Measurements from ENCODE around the gene TASP1.
"Not testable (repeated sequence)": the region's sequence is repeated elsewhere in the genome, so short reads cannot be mapped to it uniquely, and the experiment has no call there.

The TASP1 gene

DNA sequence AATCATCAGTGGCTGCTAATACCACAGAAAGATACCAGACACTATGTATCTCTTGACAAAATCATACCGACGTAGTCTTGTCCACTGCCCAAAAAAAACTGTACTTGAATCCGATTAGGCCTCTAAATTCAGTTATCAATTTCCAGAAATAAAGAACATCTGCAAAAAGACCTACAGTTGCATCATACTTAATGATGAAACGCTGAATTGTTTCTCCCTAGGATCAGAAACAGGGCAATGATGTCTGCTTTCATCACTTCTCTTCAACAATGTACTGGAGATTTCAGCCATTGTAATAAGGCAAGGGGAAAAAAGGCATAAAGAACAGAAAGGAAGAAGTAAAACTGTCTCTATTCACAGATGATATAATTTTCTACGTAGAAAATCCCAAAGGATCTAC is 152.0 kb downstream of the TASP1 start:
- no peak for DNase-seq

DNA sequence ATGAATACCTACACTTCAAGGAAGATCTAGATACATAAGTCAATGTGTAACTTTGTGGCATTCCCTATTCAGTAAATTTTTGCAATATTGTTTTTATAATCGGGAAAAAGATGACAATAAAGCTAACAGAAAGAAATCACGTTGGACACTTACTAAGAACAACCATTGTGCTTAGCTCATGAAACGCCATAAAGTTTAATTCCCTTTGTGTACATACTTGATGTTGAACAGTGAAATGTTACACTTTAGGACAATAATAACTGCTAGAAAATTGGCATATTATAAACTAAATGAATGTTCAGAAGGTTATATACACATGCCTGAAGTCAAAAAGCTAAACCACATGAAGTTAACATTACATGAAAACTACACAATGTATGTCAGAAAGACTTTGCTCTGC is 153.2 kb downstream of the TASP1 start:
- DNase-seq: no peak

DNA sequence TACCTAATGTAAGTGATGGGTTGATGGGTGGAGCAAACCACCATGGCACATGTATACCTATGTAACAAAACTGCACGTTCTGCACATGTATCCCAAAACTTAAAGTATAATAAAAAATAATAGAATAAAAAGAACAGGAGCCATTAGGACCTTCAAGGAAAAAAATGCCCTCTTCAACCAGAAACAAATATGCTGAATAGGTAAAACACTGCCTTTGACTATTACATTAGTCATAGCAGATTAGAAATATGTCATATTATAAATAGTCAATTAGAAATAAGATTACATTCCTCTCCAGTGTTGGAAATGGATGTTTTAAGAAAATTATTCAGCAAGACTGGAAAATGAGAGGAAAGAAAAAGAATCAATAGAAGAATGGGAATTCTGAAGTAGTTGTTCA is 153.7 kb downstream of the TASP1 start:
- DNase-seq: not testable (repeated sequence)

DNA sequence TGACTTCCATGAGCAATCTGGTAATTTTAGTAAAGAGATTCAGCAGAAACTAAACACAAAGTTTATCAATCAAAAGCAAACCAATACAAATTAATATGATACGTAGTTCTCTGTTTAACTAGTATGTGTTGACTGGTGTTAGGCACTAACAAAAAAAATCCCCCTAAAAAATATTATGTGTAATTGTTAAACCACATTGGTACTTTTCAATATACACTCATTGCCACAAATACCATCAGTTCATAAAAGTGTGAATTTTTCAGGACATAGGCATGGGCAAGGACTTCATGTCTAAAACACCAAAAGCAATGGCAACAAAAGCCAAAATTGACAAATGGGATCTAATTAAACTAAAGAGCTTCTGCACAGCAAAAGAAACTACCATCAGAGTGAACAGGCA is 155.3 kb downstream of the TASP1 start:
- not testable (repeated sequence) for DNase-seq

DNA sequence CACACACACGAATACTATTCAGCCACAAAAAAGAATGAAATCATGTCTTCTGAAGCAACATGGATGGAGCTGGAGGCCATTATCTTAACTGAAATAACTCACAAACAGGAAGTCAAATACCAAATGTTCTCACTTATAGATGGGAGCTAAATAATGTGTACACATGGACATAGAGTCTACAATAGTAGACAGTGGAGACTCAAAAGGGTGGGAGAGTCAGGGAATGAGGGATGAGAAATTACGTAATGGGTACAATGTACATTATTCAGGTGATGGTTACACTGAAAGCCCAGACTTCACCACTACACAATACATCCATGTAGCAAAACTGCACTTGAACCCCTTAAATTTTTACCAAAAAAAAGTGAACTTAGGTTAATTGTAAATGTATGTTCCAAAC is 160.4 kb downstream of the TASP1 start:
- DNase-seq: no peak

DNA sequence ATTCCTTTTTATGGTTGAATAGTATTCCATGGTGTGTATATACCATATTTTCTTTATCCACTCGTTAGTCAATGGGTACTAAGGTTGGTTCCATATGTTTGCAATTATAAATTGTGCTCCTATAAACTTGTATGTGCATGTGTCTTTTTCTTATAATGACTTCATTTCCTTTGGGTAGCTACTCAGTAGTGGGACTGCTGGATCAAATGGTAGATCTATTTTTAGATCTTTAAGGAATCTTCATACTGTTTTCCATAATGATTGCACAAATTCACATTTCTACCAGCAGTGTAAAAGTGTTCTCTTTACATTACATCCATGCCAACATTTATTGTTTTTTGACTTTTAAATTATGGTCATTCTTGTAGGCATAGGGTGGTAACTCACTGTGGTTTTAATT is 164.3 kb downstream of the TASP1 start:
- DNase-seq: no peak

DNA sequence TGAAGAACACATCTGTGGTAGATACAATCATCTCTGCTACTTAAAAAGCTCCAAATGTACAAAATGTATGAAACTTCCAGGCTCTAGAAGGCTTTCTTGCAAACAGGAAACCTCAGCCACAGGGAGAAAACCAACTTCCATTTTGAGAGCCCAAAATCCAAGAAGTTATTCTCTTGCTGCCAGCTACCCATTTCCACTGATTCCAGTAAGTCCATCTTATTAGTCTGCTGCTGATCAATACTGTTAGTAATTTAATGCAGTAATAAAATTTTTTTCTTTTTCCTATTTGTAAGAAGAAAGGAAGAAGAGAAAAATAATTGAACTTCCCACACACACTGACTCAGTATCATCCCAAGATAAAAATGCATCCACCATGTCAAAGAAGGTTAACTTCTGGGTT is 169.5 kb downstream of the TASP1 start:
- DNase-seq: no peak

DNA sequence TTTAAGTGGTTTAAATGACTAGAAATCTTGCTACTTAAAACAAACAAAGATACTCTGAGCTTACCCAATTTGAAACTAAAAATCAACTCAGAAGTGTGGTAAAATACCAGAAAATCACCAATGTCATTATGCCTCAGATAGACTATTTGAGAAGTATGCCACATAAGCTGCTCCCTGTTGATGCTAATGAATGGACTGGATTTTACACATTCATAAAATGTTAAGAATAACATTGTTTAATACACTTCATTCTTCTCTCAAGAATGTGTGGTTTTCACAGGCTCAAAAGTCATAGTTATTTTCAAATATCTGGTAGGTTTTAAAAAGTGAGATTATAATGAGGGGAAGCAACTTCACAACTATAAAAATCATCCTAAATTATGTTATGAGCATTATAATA is 170.6 kb downstream of the TASP1 start:
- no peak for DNase-seq

DNA sequence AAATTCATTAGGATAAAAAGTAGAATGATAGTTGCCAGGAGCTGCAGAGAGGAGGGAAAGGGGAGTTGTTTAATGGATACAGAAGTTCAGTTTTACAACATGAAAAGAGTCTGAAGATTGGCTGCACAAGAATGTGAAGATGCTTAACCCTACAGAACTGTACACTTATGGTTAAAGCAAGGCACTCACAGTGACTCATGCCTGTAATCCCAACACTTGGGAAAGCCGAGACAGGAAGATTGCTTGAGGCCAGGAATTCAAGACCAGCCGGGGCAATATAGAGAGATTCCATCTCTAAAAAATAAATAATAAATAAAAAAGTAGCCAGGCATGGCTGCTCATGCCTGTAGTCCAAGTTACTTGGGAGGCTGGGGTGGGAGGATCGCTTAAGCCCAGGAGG is 174.0 kb downstream of the TASP1 start:
- no peak for DNase-seq

DNA sequence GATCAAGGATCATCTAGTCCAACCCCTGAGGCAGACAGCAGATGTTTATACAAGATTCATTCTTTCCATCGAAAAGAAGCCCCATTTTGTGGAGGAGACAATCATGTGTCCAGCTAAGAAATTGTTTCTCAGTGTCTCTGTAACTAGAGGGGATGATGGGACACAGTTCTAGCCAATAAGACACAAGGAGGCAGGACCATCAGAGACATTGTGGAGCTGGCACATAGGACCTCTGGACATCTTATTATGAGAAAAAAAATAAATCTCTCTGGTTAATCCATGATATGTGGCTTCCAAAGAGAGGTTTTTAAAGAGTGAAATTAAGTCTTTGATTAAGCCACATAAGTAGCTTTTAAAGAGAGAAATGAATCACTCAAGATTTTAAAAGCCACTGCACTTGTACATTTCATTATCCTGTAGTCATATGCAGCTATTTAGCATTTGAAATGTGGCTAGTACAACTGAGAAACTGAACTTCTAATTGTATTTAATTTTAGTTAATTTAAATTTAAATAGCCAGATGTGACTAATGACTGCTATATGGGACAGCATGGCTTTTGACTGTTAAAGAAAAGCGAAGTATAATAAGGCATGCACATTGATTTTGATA is 176.8 kb downstream of the TASP1 start:
- no peak for DNase-seq

DNA sequence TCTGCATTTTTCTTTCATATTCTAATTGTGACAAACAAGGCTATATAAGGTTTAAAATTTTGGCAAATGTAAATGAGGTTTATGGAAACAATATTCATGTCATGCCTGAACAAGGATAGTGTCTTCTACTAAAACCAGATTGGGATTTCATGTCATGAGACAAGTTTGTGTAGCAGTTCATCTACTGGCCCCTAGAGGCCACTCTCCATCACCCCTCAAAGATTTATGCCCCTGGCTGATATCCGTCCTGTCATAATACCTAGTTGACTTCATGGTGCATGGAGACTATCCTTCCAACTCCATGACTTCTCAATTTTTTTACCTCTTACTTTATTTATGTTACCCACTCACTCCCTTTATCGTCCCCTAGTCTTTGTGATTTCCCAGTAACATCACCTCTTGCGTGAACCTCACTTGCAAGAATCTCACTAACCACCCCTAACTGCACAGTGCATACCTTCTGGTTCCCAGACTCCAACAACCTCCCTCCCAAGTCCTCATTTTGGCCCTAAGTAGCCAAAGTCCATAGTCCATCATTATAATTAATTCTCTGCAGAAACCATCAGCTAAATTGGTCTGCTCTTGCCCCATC is 179.8 kb downstream of the TASP1 start:
- peak; percentile 65 for DNase-seq

DNA sequence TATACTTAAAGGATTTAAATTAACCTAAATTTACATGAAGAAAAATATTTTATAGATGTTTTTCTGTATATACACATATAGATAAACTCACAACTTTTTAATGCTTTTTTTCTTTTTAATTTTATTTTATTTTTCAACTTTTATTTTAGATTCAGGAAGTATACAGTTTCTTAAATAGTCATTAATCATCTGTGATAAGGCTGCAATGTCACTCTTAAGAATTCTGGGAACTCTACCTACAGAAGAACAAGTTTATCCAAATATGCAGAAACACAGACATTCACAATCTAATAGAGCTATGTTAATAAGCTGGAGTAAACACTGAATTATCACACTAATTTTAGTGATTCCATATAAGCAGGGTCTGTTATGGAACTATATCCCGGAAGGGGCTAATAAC is 181.2 kb downstream of the TASP1 start:
- no peak for DNase-seq

DNA sequence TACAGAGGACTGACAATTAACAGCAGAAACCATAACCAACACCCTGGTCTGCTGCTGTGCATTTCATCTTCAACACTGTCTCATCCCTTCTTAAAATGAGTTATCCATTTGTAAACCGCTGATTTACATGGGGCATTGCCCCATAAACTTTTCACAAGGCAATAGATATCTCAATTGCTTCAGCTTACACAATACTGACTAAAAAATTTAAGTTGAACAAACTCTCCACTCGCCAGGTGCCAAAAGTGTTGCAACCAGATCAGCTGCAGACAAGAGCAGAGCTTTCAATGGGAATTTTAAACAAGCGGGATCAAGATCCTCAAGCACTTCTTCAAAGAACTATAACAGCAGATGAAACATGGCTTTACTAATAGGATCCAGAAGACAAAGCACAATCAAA is 183.0 kb downstream of the TASP1 start:
- no peak for DNase-seq

DNA sequence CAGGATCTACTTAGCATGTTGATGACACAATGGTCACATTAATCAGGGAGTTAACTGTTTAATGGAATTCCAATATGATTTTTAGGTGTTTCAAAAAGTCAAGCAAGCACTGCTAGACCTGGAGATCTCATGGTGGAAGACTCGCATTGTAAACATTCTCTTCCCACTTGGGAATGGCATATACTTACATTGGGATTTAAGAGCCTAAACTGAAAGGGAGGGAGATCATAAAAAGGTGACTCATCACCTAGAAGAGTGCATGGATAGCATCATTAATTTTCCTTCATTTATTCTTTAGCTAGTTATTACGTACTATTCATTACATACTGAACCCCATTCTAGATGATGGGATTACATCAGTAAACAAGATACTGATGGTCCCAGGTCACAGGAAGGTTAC is 185.4 kb downstream of the TASP1 start:
- DNase-seq: no peak

DNA sequence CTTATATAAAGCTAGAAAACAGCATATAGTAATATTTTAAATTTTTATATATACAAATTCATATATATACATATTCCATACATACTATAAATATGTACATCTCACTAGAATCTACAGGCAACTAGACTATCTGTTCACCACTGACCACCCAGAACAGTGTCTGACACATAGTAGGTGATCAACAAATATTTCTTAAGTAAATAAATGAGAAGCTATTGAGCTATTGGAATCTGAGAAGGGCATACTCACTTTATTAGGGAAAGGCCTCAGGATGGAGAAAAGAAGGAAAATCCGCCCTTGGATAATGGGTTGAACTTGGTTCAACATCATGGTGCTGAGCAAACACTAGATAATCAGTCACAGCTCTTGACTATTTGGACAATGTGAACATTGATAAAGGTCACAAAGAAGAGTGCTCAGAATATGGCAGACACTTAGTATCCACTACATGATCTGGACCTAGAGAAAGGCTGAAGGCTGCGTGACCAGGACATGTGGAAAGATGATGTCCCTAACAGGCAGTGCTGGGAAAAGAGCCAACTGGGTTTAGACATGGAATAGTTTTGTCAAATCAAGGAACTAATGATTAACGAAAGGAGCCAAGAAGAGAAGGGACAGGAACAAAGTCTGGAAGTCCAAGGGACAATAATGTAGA is 186.1 kb downstream of the TASP1 start:
- no peak for DNase-seq

DNA sequence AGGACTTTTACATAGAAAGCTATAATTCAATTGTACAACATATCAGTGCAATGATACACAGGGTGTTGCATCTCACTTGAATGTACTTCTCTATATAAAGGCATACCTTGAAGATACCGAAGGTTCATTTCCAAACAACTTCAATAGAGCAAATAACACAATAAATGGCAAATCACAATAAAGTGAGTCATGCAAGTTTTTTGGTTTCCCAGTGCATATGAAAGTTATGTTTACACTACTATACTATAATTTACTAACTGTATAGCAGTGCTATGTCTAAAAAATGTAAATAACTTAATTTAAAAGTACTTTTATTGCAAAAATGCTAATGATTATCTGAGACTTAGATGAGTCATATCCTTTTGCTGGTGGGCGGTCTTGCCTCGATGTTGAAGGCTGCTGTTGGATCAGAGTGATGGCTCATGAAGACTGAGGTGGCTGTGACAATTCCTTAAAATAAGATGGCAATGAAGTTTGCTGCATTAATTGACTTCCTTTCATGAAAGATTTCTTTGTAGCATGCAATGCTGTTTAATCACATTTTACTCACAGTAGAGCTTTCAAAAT is 188.8 kb downstream of the TASP1 start:
- DNase-seq: no peak

DNA sequence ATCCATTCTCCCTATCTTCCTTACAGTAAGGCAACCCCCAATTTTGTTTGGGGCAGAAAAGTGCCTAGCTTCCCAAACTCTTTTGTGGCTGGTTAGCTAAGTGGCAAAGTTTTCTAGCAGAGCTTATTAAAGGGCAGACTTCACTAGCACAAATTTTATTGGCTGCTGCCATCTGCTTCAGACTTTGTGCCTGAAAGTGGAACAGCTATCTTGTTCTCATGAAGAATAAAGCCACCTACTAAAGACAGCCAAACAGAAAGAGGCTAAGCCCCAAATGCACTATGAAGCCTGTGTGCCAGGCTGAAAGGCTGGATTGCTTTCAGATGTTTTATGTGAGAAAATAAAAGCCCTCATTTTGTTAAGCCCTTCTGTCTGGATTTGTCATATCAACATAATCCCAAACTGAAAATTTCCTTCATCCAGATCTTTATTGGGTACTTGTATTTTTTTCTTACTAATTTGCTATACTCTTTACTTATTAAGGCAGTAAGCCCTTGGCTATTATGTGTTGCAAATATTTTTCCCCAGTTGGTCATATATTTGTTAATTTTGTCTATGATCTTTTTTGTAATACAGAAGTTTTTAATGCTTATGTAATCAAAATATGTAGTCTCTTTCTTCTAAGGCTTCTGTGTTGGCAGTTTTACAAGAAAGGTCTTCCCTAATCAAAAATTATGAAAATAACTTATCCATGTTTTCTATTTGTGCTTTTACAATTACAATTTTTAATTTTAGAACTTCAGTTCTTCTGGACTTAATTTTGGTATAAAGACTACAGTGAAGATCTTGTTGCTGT is 191.1 kb downstream of the TASP1 start:
- no peak for DNase-seq

DNA sequence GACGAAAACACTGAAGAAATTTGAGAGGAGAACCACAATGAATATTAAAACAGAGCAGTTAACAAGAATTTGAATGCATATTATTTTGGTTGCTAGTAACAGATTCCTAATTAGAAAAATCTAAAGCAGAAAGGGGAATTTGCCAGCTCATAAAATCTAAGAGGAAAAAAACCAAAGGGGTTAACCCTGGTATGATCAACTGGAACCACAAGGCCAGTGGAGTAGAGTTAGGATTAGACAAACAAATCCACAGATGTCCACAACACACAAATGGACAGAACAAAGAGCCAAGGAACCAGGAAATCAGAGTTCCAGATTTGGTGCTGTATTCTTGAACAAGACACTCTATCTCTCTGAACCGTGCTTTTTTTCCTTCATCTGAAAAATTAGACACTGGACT is 195.0 kb downstream of the TASP1 start:
- no peak for DNase-seq

DNA sequence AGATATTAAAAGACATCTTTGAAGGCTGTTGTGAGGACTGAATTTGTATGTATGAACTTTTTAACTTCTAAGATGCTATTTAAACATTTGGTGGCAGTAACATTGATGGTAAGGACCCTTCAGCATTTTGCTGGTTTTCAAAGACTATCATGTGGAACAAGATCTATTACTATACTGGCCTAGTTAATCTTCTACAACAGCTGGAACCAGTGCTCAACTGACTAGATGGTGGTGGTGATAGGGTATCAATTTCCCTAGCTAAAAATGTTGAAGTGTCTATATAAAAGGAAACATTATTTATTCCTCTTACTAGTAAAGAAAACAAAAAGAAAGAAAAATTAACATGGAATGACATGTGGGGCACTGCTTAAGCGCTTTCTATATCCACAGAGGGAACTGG is 195.7 kb downstream of the TASP1 start:
- no peak for DNase-seq

DNA sequence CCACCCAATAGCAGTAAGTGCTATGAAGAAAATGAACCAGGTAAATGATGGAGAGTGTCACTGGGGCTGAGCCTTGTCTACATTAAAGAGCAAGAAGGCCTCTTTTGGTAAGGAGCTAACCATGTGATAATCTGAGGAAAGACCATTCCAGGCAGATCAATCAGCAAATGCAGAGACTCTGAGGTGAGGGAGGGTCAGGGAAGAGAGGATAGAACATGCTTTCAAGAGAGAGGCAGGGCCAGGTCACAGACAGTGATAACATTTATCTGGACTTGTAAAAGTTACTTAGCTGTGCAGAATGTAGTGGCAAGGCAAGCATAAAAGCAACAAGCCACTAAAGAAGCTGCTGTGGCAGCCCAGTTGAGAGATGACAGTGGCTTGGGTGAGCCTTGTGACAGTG is 197.3 kb downstream of the TASP1 start:
- no peak for DNase-seq

DNA sequence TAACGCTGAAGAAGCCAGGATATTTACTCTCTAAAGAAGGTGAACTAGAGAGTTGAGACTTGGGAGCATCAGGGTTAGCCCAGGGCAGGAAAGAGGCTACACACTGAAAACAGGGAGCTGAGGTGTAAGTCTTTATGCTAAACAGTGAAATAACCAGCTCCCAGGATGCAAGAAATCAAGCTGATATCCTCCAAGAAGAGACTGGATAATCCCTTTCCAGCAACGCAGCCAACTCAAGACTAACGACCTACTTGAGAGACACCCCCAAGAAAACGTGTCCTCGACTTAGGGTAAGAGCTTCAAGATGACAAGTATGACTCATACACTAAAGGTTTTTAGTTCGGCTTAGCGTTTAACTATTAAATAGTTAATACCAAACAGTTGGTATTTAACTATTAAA is 202.2 kb downstream of the TASP1 start:
- no peak for DNase-seq

DNA sequence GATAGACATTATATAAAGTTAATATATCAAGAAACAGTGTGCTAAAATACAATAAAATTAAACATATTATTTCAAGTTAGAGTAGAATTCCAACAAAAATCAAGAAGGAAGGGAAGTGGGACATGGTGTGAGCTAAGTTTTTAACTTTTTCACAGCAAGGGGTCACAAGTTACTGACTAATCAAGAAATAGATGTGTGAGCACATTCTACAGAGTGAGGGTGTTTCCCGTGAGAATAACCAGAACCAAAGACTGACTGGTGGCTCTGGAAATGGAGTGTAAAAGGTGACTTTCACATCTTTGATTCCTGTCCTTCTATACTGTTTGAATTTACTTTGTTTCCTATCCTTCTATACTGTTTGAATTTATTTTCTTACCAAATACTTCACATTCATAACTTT is 206.6 kb downstream of the TASP1 start:
- DNase-seq: no peak

DNA sequence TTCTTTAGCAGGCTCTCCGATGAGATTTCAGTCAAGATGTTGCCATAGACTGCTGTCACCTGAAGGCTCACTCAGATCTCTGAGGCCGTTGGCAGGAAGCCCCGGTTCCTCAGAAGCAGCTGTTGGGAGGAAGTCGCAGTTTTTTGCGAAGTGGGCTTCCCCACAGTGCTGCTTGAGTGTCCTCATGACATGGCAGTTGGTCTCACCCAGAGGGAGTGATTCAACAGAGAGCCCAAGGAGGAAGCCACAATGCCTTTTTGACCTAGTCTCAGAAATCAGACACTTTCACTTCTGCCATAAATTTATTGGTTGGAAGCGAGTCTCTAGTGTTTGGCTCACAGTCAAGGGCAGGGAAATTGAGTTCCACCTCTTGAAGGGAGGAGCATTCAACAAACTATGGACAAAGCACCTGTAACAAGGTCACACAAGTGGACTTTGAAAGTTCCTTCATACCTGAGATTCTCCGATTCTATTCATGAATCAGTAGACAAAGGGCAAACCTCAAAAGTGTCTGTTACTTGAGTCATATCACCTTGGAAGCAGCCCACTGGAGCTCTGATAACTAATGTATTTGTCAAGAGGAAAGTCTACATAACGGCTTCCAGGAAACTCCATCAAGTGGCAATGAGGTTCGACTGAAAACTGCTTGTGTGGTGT is 208.3 kb downstream of the TASP1 start:
- no peak for DNase-seq
